ENCODE data around the gene RELCH. TPM values are rescaled to one million over a fixed set of nuclear protein-coding genes. Genes with fewer than 3 reads are reported as not detected.
A peak's percentile ranks its signal among the peaks of the same experiment; 100 is the strongest.

The RELCH gene
- total and polyA plus RNA-seq, 2 of the 13 experiments (the other 11 are each of a cell fraction or from before 2014, with no cell fraction given): 5.6 to 31.7 TPM

DNA sequence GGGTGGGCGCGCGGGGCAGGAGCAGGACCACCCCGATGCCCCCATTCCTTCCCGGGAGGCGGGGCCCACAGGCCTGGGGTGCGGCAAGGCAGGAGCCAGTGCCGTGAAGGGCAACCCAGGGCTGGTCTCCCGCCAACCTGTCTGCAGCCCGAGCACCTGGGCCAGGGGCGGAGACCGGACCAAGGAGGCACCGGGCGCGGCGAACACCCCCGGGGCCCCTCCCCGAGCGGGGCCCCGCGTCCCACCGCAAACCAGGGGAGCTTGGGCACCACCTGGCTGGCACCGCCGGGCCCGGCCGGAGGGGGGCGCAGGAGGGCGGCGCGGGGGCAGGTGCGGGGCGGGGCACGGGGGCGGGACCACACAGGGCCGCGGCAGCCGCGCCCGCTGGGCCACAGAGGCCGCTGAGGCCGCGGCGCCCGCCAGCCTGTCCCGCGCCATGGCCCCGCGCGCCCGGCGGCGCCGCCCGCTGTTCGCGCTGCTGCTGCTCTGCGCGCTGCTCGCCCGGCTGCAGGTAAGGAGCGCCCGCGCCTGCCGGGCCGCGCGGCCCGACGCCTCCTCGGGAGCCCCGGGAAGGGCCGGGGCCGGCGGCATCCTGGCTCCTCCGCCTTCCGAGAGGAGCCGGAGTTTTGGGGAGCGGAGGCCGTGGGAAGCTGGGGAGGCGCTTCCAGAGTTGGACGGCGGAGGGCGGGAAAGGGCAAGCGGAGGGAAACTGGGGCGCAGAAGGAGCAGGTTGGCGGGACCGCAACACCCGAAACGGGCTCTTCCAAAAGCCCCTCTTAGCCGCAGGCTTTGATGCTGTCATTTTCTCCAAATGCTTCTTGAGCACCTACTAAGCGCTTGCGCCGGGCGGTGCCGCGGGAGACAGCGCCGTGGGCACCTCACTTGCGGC lies 138.1 kb downstream of the RELCH start, which contains the start of gene TNFRSF11A (continued):
- TF ChIP-seq, protein P1, sequence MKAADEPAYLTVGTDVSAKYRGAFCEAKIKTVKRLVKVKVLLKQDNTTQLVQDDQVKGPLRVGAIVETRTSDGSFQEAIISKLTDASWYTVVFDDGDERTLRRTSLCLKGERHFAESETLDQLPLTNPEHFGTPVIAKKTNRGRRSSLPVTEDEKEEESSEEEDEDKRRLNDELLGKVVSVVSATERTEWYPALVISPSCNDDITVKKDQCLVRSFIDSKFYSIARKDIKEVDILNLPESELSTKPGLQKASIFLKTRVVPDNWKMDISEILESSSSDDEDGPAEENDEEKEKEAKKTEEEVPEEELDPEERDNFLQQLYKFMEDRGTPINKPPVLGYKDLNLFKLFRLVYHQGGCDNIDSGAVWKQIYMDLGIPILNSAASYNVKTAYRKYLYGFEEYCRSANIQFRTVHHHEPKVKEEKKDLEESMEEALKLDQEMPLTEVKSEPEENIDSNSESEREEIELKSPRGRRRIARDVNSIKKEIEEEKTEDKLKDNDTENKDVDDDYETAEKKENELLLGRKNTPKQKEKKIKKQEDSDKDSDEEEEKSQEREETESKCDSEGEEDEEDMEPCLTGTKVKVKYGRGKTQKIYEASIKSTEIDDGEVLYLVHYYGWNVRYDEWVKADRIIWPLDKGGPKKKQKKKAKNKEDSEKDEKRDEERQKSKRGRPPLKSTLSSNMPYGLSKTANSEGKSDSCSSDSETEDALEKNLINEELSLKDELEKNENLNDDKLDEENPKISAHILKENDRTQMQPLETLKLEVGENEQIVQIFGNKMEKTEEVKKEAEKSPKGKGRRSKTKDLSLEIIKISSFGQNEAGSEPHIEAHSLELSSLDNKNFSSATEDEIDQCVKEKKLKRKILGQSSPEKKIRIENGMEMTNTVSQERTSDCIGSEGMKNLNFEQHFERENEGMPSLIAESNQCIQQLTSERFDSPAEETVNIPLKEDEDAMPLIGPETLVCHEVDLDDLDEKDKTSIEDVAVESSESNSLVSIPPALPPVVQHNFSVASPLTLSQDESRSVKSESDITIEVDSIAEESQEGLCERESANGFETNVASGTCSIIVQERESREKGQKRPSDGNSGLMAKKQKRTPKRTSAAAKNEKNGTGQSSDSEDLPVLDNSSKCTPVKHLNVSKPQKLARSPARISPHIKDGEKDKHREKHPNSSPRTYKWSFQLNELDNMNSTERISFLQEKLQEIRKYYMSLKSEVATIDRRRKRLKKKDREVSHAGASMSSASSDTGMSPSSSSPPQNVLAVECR (CRISPR knock-in tag; IDR thresholded peaks at IDR 0.05; ENCODE audit: borderline replicate concordance): 0 out of 2 replicates have a peak, but pooled peaks have one; percentile 8
- TF ChIP-seq MTA3 (CRISPR knock-in tag; IDR thresholded peaks at IDR 0.05) (no peak), ZNF430 (CRISPR knock-in tag; IDR thresholded peaks at IDR 0.05) (0 out of 2 replicates have a peak, but pooled peaks have one; percentile 35), BHLHE40 (IDR thresholded peaks at IDR 0.05; ENCODE audit: low read length) (no peak), FLYWCH1 (CRISPR knock-in tag; IDR thresholded peaks at IDR 0.05) (no peak), ZNF484 (CRISPR knock-in tag; IDR thresholded peaks at IDR 0.05; ENCODE audit: borderline replicate concordance, low read depth) (0 out of 2 replicates have a peak, but pooled peaks have one; percentile 37), ZFYVE20 (CRISPR knock-in tag; IDR thresholded peaks at IDR 0.05; ENCODE audit: borderline replicate concordance, low read depth) (peak; percentile 31; the same call in 1 of the 2 replicates), TBX2 (CRISPR knock-in tag; IDR thresholded peaks at IDR 0.05; ENCODE audit: borderline replicate concordance) (0 out of 2 replicates have a peak, but pooled peaks have one; percentile 13), TBP (CRISPR knock-in tag; IDR thresholded peaks at IDR 0.05) (no peak), MXI1 (IDR thresholded peaks at IDR 0.05; ENCODE audit: borderline replicate concordance, low read depth, low read length) (0 out of 3 replicates have a peak, but pooled peaks have one; percentile 18), ZFP41 (CRISPR knock-in tag; IDR thresholded peaks at IDR 0.05; ENCODE audit: borderline replicate concordance) (no peak)
- TF ChIP-seq, protein P2, sequence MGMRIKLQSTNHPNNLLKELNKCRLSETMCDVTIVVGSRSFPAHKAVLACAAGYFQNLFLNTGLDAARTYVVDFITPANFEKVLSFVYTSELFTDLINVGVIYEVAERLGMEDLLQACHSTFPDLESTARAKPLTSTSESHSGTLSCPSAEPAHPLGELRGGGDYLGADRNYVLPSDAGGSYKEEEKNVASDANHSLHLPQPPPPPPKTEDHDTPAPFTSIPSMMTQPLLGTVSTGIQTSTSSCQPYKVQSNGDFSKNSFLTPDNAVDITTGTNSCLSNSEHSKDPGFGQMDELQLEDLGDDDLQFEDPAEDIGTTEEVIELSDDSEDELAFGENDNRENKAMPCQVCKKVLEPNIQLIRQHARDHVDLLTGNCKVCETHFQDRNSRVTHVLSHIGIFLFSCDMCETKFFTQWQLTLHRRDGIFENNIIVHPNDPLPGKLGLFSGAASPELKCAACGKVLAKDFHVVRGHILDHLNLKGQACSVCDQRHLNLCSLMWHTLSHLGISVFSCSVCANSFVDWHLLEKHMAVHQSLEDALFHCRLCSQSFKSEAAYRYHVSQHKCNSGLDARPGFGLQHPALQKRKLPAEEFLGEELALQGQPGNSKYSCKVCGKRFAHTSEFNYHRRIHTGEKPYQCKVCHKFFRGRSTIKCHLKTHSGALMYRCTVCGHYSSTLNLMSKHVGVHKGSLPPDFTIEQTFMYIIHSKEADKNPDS (CRISPR knock-in tag; IDR thresholded peaks at IDR 0.05): no peak
